GM12872 (cell line): ENCODE measurements around the gene FUT8.

ENCODE experiments used
- TF ChIP-seq, protein P1 (sequence below): IDR thresholded peaks from 3 replicates; pipeline ENCODE4 v1.5.1; 2011; ENCODE audit warnings: low read depth, mild to moderate bottlenecking, low read length, moderate library complexity; ENCODE audit not compliant: insufficient read depth

FUT8 gene

DNA sequence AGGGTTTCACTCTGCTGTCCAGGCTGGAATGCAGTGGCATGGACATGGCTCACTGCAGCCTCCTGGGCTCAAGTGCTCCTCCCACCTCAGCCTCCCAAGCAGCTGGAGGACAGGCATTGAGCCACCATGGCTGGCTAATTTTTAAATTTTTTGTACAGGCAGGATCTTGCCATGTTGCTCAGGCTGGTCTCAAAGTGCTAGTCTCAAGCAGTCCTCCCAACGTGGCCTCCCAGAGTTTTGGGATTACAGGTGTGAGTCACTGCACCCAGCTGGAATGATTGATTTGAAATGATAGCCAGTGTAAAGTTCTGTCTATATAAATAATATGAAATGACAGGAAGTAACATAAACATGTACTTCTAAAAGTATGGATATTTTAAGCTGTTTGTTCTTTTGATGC is 172.7 kb downstream of the FUT8 start:
- TF ChIP-seq, protein P1, sequence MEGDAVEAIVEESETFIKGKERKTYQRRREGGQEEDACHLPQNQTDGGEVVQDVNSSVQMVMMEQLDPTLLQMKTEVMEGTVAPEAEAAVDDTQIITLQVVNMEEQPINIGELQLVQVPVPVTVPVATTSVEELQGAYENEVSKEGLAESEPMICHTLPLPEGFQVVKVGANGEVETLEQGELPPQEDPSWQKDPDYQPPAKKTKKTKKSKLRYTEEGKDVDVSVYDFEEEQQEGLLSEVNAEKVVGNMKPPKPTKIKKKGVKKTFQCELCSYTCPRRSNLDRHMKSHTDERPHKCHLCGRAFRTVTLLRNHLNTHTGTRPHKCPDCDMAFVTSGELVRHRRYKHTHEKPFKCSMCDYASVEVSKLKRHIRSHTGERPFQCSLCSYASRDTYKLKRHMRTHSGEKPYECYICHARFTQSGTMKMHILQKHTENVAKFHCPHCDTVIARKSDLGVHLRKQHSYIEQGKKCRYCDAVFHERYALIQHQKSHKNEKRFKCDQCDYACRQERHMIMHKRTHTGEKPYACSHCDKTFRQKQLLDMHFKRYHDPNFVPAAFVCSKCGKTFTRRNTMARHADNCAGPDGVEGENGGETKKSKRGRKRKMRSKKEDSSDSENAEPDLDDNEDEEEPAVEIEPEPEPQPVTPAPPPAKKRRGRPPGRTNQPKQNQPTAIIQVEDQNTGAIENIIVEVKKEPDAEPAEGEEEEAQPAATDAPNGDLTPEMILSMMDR: no peak

DNA sequence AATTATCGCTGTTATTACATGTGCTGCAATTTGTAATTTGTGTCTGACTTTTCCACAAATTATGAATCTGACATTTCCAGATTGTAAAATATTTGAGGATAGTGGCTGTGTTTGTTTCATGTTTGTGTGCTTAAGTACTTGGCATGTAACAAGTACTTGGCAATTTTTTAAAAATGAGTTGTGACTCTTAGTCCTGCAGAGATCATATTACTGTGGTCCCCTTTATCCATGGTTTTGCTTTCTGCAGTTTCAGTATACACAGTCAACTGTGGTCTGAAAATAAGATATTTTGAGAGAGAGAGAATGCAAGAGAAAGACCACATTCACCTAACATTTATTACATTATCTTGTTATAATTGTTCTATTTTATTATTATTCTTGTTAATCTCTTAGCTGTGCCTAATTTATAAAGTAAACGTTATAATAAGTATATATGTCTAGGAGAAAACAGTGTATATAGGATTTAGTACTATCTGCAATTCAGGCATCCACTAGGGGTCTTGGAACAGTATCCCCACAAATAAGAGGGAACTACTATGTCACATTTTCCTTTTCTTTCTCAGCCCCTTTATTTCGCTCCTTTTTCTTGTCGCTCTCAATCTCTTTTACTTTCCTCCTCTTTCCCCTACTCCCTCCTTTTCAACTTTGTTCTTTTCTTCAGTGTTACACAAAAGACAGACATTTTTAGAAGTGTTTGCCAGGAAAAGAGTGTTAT is 176.1 kb downstream of the FUT8 start:
- TF ChIP-seq, protein P1: no peak

DNA sequence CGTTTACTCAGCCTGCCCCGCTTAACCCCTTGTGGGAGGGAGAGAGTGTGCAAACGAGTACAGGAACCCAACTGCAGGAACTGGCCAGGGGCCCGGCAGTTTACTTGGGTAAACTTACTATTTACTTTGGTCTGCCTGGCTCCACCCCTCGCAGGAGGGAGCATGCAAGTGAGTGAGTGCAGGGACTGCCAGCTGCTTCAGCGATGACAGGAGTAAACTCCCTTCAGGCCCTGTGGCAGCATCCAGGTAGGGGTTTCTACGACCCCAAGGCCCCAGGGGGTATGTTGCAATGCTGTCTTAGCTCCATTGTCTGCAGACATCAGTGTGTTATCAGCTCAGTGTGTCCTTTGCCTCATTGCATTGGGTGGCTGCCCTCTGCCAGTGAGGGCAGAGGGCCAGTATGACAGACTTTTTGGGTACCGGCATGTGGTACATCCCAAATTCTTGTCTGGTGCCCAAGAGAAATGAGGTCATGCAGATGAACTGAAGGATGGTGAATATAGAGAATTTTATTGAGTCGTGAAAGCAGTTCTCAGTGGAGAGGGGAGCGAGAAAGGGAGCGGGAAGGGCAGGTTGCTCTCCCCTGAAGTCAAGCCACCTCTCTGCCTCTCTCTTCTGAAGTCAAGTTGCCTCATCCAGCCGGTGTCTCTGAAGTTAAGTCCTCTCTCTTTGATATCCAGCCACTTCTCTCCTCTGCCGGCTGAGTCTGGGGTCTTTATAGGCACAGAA is 181.8 kb downstream of the FUT8 start:
- TF ChIP-seq, protein P1: no peak

DNA sequence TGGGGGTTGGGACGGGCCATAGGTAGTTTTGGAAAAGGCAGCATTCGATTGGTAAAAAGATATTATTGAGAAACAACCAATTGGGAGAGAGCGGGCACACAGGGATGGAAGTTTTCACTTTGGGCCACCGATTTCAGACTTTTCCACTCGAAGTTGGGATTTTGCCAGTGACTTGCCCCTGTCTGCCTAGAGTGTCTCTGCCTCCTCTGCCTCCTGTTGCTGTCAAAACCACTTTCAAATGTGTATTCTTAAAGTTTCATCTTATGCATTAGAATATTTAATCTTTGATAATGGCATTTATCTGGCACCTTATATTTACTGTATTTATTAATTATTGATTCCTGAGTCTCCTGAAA is 182.3 kb downstream of the FUT8 start:
- TF ChIP-seq, protein P1: no peak

DNA sequence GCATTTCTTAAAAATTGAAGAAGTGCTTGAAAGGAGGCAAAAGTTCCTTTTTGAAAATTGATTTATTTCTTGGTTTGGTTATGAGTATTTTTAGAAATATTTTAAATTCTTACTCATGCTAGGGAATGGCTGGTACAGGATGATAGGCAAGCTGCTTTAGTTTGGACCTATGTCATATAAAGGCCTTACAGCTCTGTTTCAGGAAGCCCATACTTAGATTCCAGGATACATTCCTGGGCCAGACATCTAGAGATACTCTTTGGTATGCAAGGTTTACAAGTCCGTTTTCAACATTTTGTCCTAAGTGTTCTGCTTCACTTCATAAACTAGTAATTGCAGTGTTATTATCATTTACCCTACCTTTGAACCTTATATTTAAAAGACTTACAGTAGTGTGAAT is 186.8 kb downstream of the FUT8 start:
- TF ChIP-seq, protein P1: no peak

DNA sequence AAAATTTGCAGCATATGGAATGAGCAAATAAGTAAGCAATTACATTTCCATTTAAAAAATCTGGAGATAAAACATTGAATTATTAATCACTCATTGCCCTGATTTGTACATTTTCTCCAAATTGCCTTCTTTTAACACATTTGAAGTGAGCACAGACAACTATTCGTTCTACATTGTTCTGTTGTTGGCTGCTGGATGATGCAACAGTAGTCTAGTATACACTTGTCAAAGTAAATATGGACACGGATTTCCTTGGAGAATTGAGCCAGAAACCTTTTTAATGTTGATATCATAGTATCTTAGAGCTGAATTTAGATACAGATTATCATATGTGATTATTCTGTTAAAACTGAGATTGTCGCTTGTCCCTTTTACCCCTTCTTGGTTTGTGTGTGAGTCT is 188.2 kb downstream of the FUT8 start:
- TF ChIP-seq, protein P1: no peak

DNA sequence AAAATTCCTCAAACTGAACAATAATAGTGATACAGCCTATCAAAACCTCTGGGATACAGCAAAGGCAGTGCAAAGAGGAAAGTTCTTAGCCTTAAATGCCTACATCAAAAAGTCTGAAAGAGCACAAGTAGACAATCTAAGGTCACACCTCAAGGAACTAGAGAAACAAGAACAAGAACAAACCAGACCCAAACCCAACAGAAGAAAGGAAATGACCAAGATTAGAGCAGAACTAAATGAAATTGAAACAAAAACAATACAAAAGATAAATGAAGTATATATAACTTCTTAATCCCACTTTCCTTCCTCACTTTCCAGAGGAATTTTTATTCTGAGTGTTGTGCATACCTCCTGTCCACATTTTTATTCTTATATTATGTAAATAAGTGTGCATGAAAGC is 192.0 kb downstream of the FUT8 start:
- TF ChIP-seq, protein P1: no peak
